Stimulated activated CD8-positive, alpha-beta memory T cell treated with anti-CD3 and anti-CD28 coated beads, Interleukin-4, amount 100 ng/mL, for 4 hours (primary cell): ENCODE measurements around the gene CD52.
"Not testable (repeated sequence)": the region's sequence is repeated elsewhere in the genome, so short reads cannot be mapped to it uniquely, and the experiment has no call there.

Source experiments
- DNase-seq, 2 donors: peaks; one replicate each; pipeline ENCODE4 v3.0.0-alpha.2; 2020; ENCODE audit warnings: low read depth in 2 of 2, low spot score in 1 of 2

The CD52 gene

DNA sequence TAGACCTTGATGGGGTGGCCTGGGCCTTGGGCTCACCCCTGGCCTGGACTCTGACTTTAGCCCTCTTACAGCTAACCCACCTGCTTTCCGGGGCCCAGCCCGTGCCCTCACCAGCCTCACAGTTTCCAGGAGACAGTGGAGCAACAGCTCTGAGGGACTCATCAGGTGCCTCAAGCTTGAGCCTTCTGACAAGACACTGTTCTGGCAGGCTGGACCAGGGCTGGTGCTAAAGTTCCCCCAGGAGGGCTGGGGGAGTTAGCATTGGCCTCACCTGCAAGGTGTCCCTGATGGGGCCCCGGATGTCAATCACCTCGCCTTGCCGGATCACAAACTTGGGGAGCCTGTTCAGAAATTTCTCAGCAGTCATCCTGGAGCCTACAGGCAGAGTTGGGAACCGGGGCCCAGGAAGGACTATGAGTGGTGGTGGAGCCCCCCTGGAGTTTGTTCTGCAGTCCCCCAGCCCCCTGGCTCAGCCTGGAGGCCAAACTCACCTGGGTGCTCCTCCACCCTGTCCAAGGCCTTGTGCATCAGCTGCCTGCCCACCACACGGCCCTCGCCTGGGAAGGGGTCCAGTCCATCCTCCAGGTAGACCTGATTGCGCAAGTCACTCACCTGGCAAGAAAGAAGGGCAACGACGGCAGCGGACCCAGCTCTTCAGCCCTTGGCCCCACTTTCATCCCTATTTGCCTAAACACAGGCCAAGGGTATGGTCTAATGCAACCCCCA lies 33.7 kb upstream of the CD52 start:
- DNase-seq: no peak

- peak; percentile 95 to 97 for DNase-seq
Observed at GRCh38 chr1:26284597-26285347, 33.0 kb upstream of the CD52 start.

- DNase-seq: no peak
Observed at GRCh38 chr1:26285366-26286063, 32.2 kb upstream of the CD52 start.

GRCh38 chr1:26286064-26286416 lies 31.7 kb upstream of the CD52 start:
- DNase-seq: no peak

DNA sequence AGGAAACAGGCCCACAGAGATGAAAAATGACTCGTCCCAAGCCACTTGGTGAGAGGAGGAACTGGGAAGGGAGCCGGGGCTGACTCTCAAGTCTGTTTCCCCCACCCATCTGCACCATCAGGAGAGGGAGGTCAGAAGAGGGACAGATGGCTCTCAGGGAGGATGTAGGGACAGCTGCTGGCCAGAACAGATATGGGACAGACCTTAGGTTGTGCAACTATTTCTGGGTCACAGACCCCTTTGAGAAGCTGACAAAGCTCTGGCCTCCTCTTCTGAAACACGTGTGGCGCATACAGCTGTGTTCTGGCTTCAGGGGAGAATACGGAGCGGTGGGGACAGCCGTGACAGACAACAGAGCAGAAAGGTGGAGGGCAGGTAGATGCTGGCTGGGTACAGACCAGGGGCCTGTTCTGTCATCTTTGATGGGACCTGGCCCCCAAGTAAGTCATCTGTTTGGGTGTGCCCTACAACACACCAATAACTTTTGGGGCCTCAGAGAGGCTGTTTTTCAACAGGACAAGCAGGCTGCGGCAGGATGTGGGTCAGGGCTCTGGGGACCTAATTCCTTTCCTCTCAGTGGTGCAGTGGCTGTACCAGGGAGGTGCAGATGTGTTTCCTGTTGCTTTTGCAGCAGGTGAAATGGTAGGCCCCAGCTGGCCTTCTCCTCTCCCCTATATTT lies 30.6 kb upstream of the CD52 start:
- DNase-seq: no peak

GRCh38 chr1:26287811-26288210 lies 29.9 kb upstream of the CD52 start:
- no peak for DNase-seq

GRCh38 chr1:26288311-26288941 lies 29.3 kb upstream of the CD52 start:
- peak; percentile 50 to 51 for DNase-seq

DNA sequence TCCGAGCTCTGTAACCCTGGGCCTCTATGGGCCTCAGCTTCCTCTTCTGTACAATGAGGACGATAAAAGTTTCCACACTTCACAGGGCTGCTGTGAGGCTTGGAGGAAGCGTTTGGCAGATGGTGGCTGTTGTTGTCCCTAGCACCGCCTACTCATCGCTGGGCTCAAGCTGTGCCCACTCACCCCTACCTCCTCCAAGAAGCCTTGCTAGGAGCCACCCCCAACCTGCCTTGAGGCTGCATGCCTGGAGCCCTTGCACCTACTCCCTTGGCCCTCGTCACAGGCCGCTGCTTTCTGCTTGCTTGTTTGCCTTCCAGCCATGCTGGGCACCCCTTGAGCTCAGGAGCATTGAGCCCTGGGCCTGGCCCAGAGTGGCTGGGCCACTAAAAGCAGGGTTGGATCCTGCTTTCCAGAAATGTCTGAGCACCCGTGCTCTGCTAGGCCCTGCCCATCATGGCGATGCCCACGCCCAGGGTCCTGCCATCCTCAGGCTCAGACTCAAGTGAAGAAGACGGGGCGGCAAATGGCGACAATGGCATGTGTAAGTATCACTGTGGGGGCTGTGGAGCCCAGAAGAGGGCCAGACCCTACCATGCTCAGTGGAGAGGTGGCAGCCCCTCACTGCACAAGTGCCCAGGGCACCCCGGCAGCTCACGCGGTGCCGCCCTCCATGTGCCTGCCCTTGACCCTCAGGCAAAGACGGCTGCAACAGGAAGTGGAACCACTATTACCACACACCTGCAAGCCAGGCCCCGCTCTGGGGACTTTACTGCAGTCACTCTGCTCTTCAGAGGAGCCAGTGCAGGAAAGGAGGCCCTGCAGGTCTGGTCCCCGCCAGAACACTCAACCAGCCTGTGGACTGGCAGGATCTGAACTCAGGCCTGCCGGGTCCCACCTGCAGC lies 28.3 kb upstream of the CD52 start:
- no peak for DNase-seq

DNA sequence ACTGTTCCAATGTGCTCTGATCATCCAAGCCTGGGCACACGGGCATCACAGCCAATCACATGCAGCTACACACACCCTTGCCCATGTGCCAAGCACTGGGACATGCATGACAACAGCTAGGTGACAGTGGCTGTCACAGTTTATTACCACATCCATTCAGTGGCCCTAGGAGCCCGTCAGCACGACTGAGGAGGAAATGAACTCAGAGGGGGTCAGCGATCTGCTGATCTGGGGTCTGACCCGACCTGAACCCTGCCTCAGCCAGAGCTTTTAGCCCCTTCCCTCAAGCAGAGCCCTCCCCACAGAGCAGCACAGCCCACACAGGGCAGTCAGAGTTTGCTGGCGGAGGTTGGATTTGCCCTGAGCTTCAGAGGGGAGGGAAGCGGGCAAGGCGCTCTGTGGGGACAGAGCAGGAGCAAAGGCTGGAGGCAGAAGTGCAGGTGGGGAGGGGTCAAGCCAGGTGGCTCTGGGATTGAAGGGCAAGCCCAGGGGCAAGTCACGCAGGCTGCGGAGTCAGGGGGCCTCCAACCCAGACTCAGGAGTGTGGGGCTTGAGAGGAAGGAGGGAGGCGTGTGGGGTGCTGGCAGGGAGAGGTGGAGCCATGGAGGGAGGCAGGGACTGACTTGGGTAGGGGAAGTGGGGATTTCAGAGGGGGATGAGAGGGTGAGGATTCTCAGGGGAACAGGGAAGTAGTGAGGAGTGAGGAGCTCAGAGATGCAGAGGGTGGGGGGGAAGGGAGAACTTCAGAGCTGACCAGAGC lies 27.5 kb upstream of the CD52 start:
- no peak for DNase-seq

- DNase-seq: no peak
Observed at GRCh38 chr1:26290882-26291261, 26.9 kb upstream of the CD52 start.

GRCh38 chr1:26291433-26291832 lies 26.3 kb upstream of the CD52 start:
- no peak for DNase-seq

DNA sequence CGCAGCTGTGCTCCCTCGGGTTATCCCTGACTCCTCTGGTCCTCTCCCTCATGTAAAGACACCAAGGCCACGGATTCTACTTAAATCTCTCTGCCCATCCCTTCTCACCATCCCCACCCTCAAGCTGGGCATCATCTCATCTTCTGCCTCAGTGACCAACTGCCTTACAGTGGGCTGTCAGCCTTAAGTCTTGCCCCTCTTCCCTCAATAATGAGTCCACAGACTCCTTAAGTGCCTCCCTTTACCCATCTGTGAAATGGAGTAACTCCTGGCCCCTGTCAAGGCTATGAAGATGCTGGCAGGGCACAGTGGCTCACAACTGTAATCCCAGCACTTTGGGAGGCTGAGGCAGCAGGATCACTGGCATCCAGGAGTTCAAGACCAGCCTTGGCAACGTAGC lies 25.8 kb upstream of the CD52 start:
- DNase-seq: no peak

- not testable (repeated sequence) for DNase-seq
Observed at GRCh38 chr1:26292735-26293134, 25.0 kb upstream of the CD52 start.

DNA sequence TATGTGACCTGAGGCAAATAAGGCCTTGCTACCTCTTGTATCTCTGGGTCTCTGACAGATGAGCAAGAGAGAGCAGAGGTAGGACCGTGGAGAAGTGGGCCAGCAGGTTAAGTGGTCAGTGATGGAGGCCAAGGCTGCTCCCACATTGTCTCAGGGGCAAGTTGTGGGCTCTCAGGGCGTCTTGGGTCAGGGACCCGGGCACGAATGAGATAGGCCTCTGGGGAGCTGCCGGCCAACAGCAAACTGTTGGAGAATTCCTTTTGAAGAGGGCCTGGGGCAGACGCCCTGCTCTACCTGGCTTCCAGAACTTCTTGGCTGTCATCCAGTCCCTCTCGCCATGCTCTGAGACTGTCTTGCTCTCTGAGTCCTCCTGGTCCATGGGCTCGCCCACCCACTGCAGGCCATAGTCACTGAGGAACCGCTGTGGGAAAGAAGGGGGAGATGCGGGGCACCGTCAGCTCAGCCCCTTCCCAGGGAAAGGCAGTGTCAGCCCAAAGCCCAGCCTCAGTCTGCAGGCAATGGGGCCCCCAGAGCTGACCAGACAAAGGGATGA lies 23.8 kb upstream of the CD52 start:
- no peak for DNase-seq

- DNase-seq: no peak
Observed at GRCh38 chr1:26295194-26296138, 22.3 kb upstream of the CD52 start.

DNA sequence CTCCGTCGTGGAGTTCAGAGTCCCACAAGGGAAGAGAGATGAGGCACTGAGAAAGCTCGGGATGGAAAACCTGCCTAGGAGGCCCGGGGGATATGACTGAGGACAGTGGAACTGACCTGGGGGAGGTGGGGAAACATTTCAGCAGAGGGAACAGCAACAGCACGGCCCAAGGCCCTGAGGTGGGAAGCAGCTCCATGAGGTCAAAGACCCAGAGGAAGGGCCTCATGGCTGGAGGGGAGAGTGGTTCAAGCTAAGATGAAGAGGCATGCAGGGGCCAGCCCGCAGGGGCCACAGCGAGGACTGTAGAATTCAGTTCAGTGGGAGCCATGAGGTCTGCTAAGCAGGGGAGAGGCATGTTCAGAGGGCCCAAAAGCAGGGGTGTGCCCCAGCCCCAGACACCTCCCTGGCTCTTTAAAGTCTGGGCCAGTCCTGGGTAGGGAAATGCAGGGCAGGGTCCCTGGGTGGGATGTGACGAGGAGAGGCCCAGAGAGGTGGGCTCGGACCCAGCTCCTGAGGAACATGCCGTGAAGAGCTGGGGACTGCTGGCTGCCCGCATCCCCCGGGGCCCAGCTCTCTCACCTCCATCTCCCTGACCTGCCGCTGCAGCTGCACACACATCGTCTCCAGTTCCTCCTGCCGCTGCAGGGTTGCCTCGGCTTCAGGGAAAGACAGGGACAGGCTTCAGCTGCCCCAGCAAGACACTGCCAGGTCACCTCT lies 21.3 kb upstream of the CD52 start:
- no peak for DNase-seq

- DNase-seq: no peak
Observed at GRCh38 chr1:26297057-26297790, 20.5 kb upstream of the CD52 start.
